Measurements from ENCODE around the gene ABLIM2. TPM values are rescaled to one million over a fixed set of nuclear protein-coding genes. Genes with fewer than 3 reads are reported as not detected.

Gene ABLIM2
- total and polyA plus RNA-seq, 3 donors from 2014 or later, result 5.2 to 7.5 (median 6.9) TPM

DNA sequence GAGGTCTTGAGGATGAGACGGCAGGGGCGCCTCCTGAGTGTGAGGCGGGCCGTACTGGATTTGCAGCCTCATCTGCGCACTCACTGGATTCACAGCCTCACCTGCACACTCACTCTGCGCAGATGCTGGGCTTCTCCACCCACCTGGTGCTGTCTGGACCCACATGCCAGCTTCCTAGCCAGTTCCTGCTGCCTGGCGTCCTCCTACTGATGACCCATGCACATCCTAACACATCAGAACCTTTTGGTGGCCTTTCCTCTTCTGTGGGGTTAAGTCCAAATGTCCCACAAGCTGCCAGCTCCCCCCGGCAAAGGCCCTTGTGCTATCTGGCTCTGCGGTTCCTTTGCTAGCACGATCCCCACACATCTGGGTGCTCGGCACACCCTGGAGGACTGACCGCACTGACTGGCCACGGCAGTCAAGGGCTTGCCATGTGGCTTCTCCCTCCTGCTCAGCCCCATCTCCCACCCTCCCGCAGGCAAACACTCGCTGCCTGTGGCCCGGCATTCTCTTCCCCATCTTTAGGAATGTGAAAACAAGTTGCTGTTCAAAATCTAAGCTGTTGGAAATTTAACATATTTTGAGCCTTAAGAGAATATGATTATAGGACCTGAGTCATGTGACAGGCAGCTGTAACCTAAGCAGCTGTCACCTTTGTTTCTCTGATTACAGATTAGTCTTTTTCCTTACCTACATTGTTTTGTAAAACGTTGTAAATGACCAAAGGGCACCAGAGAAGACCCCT is 179.5 kb downstream of the ABLIM2 start:
- no peaks in the 10 kb centered on the region for H3K9me3 ChIP-seq
- no peak overlapping the region for H3K27ac ChIP-seq
- no peak for TF ChIP-seq POLR2A (IDR thresholded peaks at IDR 0.05)
- TF ChIP-seq, protein P1, sequence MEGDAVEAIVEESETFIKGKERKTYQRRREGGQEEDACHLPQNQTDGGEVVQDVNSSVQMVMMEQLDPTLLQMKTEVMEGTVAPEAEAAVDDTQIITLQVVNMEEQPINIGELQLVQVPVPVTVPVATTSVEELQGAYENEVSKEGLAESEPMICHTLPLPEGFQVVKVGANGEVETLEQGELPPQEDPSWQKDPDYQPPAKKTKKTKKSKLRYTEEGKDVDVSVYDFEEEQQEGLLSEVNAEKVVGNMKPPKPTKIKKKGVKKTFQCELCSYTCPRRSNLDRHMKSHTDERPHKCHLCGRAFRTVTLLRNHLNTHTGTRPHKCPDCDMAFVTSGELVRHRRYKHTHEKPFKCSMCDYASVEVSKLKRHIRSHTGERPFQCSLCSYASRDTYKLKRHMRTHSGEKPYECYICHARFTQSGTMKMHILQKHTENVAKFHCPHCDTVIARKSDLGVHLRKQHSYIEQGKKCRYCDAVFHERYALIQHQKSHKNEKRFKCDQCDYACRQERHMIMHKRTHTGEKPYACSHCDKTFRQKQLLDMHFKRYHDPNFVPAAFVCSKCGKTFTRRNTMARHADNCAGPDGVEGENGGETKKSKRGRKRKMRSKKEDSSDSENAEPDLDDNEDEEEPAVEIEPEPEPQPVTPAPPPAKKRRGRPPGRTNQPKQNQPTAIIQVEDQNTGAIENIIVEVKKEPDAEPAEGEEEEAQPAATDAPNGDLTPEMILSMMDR (IDR thresholded peaks at IDR 0.05), result no peak
- intact Hi-C loops (cut with DNase I; ENCODE audit: low total_unique reads), result no loop called here
- DNase-seq, result no peak
- WGBS, 2 donors, result 83 to 87% methylated on average over 17 of the region's 17 CpGs
- no peaks in the 10 kb centered on the region for H3K4me1 ChIP-seq
- H3K36me3 ChIP-seq (ENCODE audit: low read depth, missing control alignments), result no peaks in the 10 kb centered on the region
- no peaks in the 10 kb centered on the region for H3K27me3 ChIP-seq
- no peak overlapping the region for H3K4me3 ChIP-seq

DNA sequence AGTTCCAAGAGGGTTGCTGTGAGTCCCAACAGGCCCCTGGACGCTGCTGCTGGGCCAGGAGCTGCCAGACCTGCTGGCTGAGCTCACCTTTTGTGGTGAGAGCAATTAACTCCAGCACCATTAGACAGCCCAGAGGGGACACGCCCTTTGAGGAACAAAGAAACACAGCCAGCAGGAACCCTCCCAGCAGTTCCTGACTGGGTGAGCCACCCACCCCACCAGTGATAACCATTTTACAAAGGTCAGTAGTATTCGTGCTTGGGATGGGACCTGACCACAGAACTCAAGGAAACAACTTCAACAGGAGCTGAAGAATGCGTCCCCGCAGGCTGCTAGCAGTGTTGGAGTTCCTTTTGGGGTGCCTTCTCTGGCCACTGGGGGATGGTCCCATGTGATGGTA is 180.1 kb downstream of the ABLIM2 start:
- Histone ChIP-seq H3K4me3 (no peak overlapping the region), H3K27ac (no peak overlapping the region), H3K9me3 (no peaks in the 10 kb centered on the region), H3K4me1 (no peaks in the 10 kb centered on the region), H3K36me3 (ENCODE audit: low read depth, missing control alignments) (no peaks in the 10 kb centered on the region), H3K27me3 (no peaks in the 10 kb centered on the region)
- intact Hi-C loops (cut with DNase I; ENCODE audit: low total_unique reads), result no loop called here
- no peak for DNase-seq
- no peak for TF ChIP-seq POLR2A (IDR thresholded peaks at IDR 0.05)
- TF ChIP-seq, protein P1 (IDR thresholded peaks at IDR 0.05), result no peak
- 81% methylated on average over 5 of the region's 5 CpGs for WGBS, 2 donors

DNA sequence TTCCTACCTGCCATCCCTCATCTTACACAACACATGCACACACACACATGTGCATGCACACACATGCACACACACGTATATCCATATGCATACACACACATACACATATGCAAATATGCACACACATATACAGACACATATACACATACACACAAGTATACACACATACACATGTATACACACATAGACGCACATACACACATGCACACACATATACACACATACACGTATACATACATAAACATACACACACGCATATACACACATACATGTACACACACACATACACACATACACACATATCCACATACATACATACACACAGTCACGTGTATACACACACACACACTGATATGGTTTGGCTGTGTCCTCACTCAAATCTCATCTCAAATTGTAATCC is 182.0 kb downstream of the ABLIM2 start:
- H3K4me1 ChIP-seq, result no peaks in the 10 kb centered on the region
- DNase-seq, result no peak
- H3K4me3 ChIP-seq, result no peak overlapping the region
- TF ChIP-seq POLR2A (IDR thresholded peaks at IDR 0.05), result no peak
- TF ChIP-seq, protein P1 (IDR thresholded peaks at IDR 0.05), result no peak
- H3K27ac ChIP-seq, result no peak overlapping the region
- WGBS, 2 donors, result 94 to 97% methylated on average over 5 of the region's 5 CpGs
- no peaks in the 10 kb centered on the region for H3K27me3 ChIP-seq
- H3K36me3 ChIP-seq (ENCODE audit: low read depth, missing control alignments), result no peaks in the 10 kb centered on the region
- intact Hi-C loops (cut with DNase I; ENCODE audit: low total_unique reads), result no loop called here
- H3K9me3 ChIP-seq, result no peaks in the 10 kb centered on the region

DNA sequence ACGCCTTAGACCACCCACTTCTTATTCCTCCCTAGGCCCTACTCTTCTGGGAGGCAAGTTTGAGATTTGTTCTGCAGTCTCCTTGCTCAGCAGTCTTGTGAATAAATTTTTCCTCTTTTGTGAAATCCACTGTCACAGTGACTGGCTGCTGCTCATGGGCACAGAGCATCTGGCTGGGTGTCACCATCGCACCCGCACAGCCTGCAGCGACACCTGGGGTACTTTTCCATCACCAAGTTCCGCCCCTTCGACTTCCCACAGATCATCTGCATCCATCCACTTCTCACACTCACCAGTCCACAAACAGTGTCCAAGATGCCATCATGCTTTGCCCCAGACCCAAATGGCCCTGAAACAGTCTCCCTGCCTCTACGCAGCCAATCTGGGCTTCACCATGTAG is 182.6 kb downstream of the ABLIM2 start:
- H3K27me3 ChIP-seq, result no peaks in the 10 kb centered on the region
- TF ChIP-seq, protein P1 (IDR thresholded peaks at IDR 0.05), result no peak
- no peak for TF ChIP-seq POLR2A (IDR thresholded peaks at IDR 0.05)
- WGBS, 2 donors, result 89 to 98% methylated on average over 7 of the region's 7 CpGs
- no peaks in the 10 kb centered on the region for H3K36me3 ChIP-seq (ENCODE audit: low read depth, missing control alignments)
- no peak overlapping the region for H3K27ac ChIP-seq
- H3K4me3 ChIP-seq, result no peak overlapping the region
- H3K4me1 ChIP-seq, result no peaks in the 10 kb centered on the region
- DNase-seq, result no peak
- intact Hi-C loops (cut with DNase I; ENCODE audit: low total_unique reads), result no loop called here
- no peaks in the 10 kb centered on the region for H3K9me3 ChIP-seq

DNA sequence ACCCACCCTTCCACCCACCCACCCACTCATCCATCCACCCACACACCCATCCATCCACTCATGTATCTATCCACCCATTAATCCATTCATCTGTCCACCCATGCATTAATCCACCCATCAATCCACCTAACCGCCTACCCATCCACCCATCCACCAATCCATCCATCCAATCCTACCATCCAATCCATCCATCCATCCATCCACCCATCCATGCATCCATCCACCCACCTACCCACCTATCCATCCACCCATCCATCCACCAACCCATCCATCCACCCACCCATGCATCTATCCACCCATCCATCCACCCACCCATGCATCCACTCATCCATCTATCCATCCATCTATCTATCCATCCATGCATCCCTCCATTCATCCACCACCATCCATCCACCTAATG is 184.2 kb downstream of the ABLIM2 start:
- intact Hi-C loops (cut with DNase I; ENCODE audit: low total_unique reads), result no loop called here
- no peaks in the 10 kb centered on the region for H3K9me3 ChIP-seq
- DNase-seq, result no peak
- no peak overlapping the region for H3K27ac ChIP-seq
- no peaks in the 10 kb centered on the region for H3K36me3 ChIP-seq (ENCODE audit: low read depth, missing control alignments)
- TF ChIP-seq, protein P1 (IDR thresholded peaks at IDR 0.05), result no peak
- no peak for TF ChIP-seq POLR2A (IDR thresholded peaks at IDR 0.05)
- H3K27me3 ChIP-seq, result no peaks in the 10 kb centered on the region
- H3K4me1 ChIP-seq, result no peaks in the 10 kb centered on the region
- H3K4me3 ChIP-seq, result no peak overlapping the region
- WGBS, 2 donors, result 100% methylated on average over 1 of the region's 1 CpG
